ENCODE data around the gene MOCS3. TPM values are rescaled to one million over a fixed set of nuclear protein-coding genes. Genes with fewer than 3 reads are reported as not detected.

Gene MOCS3
- total and polyA plus RNA-seq, 2 experiments from 2014 or later: 5.3 to 11.5 TPM

GRCh38 chr20:50924261-50924920, 34.2 kb upstream of the MOCS3 start:
- Histone ChIP-seq H4K20me1 (ENCODE audit: insufficient read depth) (peaks cover 27% of the 10 kb centered on the region), H3K27ac (peak overlapping the region; percentile 15), H2AFZ (no peak overlapping the region), H3K4me1 (ENCODE audit: insufficient read depth) (peaks cover 50% of the 10 kb centered on the region), H3K27me3 (replicated peaks; ENCODE audit: insufficient read depth) (no peaks in the 10 kb centered on the region), H3K9me3 (ENCODE audit: low read depth) (no peaks in the 10 kb centered on the region), H3K36me3 (ENCODE audit: low read depth) (peaks cover 20% of the 10 kb centered on the region), H3K79me2 (ENCODE audit: insufficient read depth) (peaks cover 100% of the 10 kb centered on the region), H3K9ac (no peak overlapping the region), H3K9me2 (ENCODE audit: insufficient read depth) (no peaks in the 10 kb centered on the region), H3K4me2 (ENCODE audit: unreplicated experiment) (no peak overlapping the region), H3K4me3 (no peak overlapping the region), H3F3A (ENCODE audit: insufficient read depth) (peaks cover 17% of the 10 kb centered on the region)
- 57 to 66% methylated on average over 2 of the region's 2 CpGs for WGBS, 2 experiments (ENCODE audit: low coverage in 1 of 2, low lambda C conversion rate in 2 of 2, missing lambda C conversion rate in 2 of 2)
- DNase-seq: peak; percentile 30
- in situ Hi-C loops (cut with MboI): no loop called here
- TF ChIP-seq EZH2phosphoT487 (IDR thresholded peaks at IDR 0.05; ENCODE audit: insufficient read depth, low read depth) (no peak), EZH2 (IDR thresholded peaks at IDR 0.05; ENCODE audit: insufficient read depth, poor library complexity, severe bottlenecking) (no peak)

GRCh38 chr20:50926530-50926929, 32.1 kb upstream of the MOCS3 start:
- Histone ChIP-seq H3K4me2 (ENCODE audit: unreplicated experiment) (no peak overlapping the region), H3K4me3 (no peak overlapping the region), H3K27me3 (replicated peaks; ENCODE audit: insufficient read depth) (no peaks in the 10 kb centered on the region), H3K27ac (no peak overlapping the region), H3K4me1 (ENCODE audit: insufficient read depth) (peaks cover 28% of the 10 kb centered on the region), H3K9me3 (ENCODE audit: low read depth) (no peaks in the 10 kb centered on the region), H3K9me2 (ENCODE audit: insufficient read depth) (no peaks in the 10 kb centered on the region), H3K9ac (no peak overlapping the region), H3F3A (ENCODE audit: insufficient read depth) (peaks cover 9% of the 10 kb centered on the region; the same call in 1 of the 2 replicates), H4K20me1 (ENCODE audit: insufficient read depth) (peaks cover 16% of the 10 kb centered on the region; the same call in 1 of the 2 replicates), H3K36me3 (ENCODE audit: low read depth) (peaks cover 20% of the 10 kb centered on the region), H3K79me2 (ENCODE audit: insufficient read depth) (peaks cover 89% of the 10 kb centered on the region), H2AFZ (no peak overlapping the region)
- DNase-seq: no peak
- no peak for TF ChIP-seq EZH2phosphoT487 (IDR thresholded peaks at IDR 0.05; ENCODE audit: insufficient read depth, low read depth)
- no peak for TF ChIP-seq EZH2 (IDR thresholded peaks at IDR 0.05; ENCODE audit: insufficient read depth, poor library complexity, severe bottlenecking)
- WGBS, 2 experiments (ENCODE audit: low coverage in 1 of 2, low lambda C conversion rate in 2 of 2, missing lambda C conversion rate in 2 of 2): 44 to 59% methylated on average over 1 of the region's 1 CpG
- in situ Hi-C loops (cut with MboI): no loop called here

- Histone ChIP-seq H4K20me1 (ENCODE audit: insufficient read depth) (peaks cover 9% of the 10 kb centered on the region; the same call in 1 of the 2 replicates), H3K4me1 (ENCODE audit: insufficient read depth) (peaks cover 45% of the 10 kb centered on the region), H3K27me3 (replicated peaks; ENCODE audit: insufficient read depth) (no peaks in the 10 kb centered on the region), H3K9me2 (ENCODE audit: insufficient read depth) (no peaks in the 10 kb centered on the region), H3K4me2 (ENCODE audit: unreplicated experiment) (peak overlapping the region; percentile 84), H3K27ac (no peak overlapping the region), H2AFZ (no peak overlapping the region), H3K36me3 (ENCODE audit: low read depth) (peaks cover 14% of the 10 kb centered on the region), H3K9ac (no peak overlapping the region; the same call in 1 of the 2 replicates), H3K4me3 (peak overlapping the region; percentile 82), H3K79me2 (ENCODE audit: insufficient read depth) (peaks cover 70% of the 10 kb centered on the region), H3F3A (ENCODE audit: insufficient read depth) (peaks cover 26% of the 10 kb centered on the region), H3K9me3 (ENCODE audit: low read depth) (no peaks in the 10 kb centered on the region)
- TF ChIP-seq EZH2phosphoT487 (IDR thresholded peaks at IDR 0.05; ENCODE audit: insufficient read depth, low read depth) (no peak), EZH2 (IDR thresholded peaks at IDR 0.05; ENCODE audit: insufficient read depth, poor library complexity, severe bottlenecking) (no peak)
- in situ Hi-C loops (cut with MboI): no loop called here
- WGBS, 2 experiments (ENCODE audit: low coverage in 1 of 2, low lambda C conversion rate in 2 of 2, missing lambda C conversion rate in 2 of 2): 47 to 48% methylated on average over 5 of the region's 5 CpGs
- DNase-seq: no peak
Measured at GRCh38 chr20:50928469-50928868, 30.1 kb upstream of the MOCS3 start.

- no peaks in the 10 kb centered on the region for H3K27me3 ChIP-seq (replicated peaks; ENCODE audit: insufficient read depth)
- peak; percentile 98 for DNase-seq
- peaks cover 9% of the 10 kb centered on the region; the same call in 1 of the 2 replicates for H4K20me1 ChIP-seq (ENCODE audit: insufficient read depth)
- peaks cover 23% of the 10 kb centered on the region for H3K36me3 ChIP-seq (ENCODE audit: low read depth)
- no peaks in the 10 kb centered on the region for H3K9me3 ChIP-seq (ENCODE audit: low read depth)
- peak overlapping the region; percentile 33 for H3K27ac ChIP-seq
- H2AFZ ChIP-seq: no peak overlapping the region
- WGBS, 2 experiments (ENCODE audit: low coverage in 1 of 2, low lambda C conversion rate in 2 of 2, missing lambda C conversion rate in 2 of 2): 4 to 6% methylated on average over 13 of the region's 13 CpGs
- peaks cover 59% of the 10 kb centered on the region for H3K79me2 ChIP-seq (ENCODE audit: insufficient read depth)
- in situ Hi-C loops (cut with MboI): loop anchor here (10.0 kb wide), 1 partner anchor 135 kb away; the partner anchor contains the start of gene BCAS4
- peaks cover 35% of the 10 kb centered on the region for H3F3A ChIP-seq (ENCODE audit: insufficient read depth)
- H3K4me3 ChIP-seq: peak overlapping the region; percentile 82
- TF ChIP-seq EZH2phosphoT487 (IDR thresholded peaks at IDR 0.05; ENCODE audit: insufficient read depth, low read depth): no peak
- TF ChIP-seq EZH2 (IDR thresholded peaks at IDR 0.05; ENCODE audit: insufficient read depth, poor library complexity, severe bottlenecking): no peak
- H3K4me1 ChIP-seq (ENCODE audit: insufficient read depth): peaks cover 46% of the 10 kb centered on the region
- peak overlapping the region; percentile 85 for H3K9ac ChIP-seq
- peak overlapping the region; percentile 84 for H3K4me2 ChIP-seq (ENCODE audit: unreplicated experiment)
- H3K9me2 ChIP-seq (ENCODE audit: insufficient read depth): no peaks in the 10 kb centered on the region
Measured at GRCh38 chr20:50929299-50930138, 29.1 kb upstream of the MOCS3 start.
